ENCODE measurements around the gene ARL15. TPM values are rescaled to one million over a fixed set of nuclear protein-coding genes. Genes with fewer than 3 reads are reported as not detected.

Gene ARL15
- total and polyA plus RNA-seq, 7 donors = 11.7 to 30.7 (median 16.6) TPM

- 81 to 93% methylated on average over 7 of the region's 7 CpGs for WGBS, 2 donors
- Histone ChIP-seq H3K4me1 (no peaks in the 10 kb centered on the region), H3K27me3 (no peaks in the 10 kb centered on the region), H3K4me3 (no peak overlapping the region), H3K27ac (no peak overlapping the region), H3K9me3 (no peaks in the 10 kb centered on the region), H3K36me3 (no peaks in the 10 kb centered on the region)
- TF ChIP-seq POLR2A (IDR thresholded peaks at IDR 0.05) = no peak
- TF ChIP-seq CTCF (IDR thresholded peaks at IDR 0.05) = no peak
- no peak for TF ChIP-seq EP300 (IDR thresholded peaks at IDR 0.05)
- TF ChIP-seq POLR2AphosphoS5 (IDR thresholded peaks at IDR 0.05) = no peak
- intact Hi-C loops (cut with DNase I) = no loop called here
- no peak for DNase-seq
Measured at GRCh38 chr5:54324651-54325271, 14.4 kb upstream of the ARL15 start.

- WGBS, 2 donors = 47 to 62% methylated on average over 2 of the region's 2 CpGs
- DNase-seq = no peak
- Histone ChIP-seq H3K36me3 (no peaks in the 10 kb centered on the region), H3K9me3 (no peaks in the 10 kb centered on the region), H3K4me1 (no peaks in the 10 kb centered on the region), H3K27me3 (no peaks in the 10 kb centered on the region), H3K27ac (no peak overlapping the region), H3K4me3 (no peak overlapping the region)
- TF ChIP-seq CTCF (IDR thresholded peaks at IDR 0.05) (no peak), EP300 (IDR thresholded peaks at IDR 0.05) (no peak), POLR2AphosphoS5 (IDR thresholded peaks at IDR 0.05) (no peak), POLR2A (IDR thresholded peaks at IDR 0.05) (no peak)
- intact Hi-C loops (cut with DNase I) = no loop called here
Measured at GRCh38 chr5:54323495-54323894, 13.1 kb upstream of the ARL15 start.

- Histone ChIP-seq H3K27ac (no peak overlapping the region), H3K27me3 (no peaks in the 10 kb centered on the region), H3K9me3 (no peaks in the 10 kb centered on the region), H3K36me3 (no peaks in the 10 kb centered on the region), H3K4me1 (no peaks in the 10 kb centered on the region), H3K4me3 (no peak overlapping the region)
- no peak for DNase-seq
- no peak for TF ChIP-seq EP300 (IDR thresholded peaks at IDR 0.05)
- intact Hi-C loops (cut with DNase I) = no loop called here
- 21 to 80% methylated on average over 1 of the region's 1 CpG for WGBS, 2 donors
Measured at GRCh38 chr5:54320256-54320655, 9.9 kb upstream of the ARL15 start.

GRCh38 chr5:54317511-54318260, 7.3 kb upstream of the ARL15 start:
- TF ChIP-seq POLR2A (IDR thresholded peaks at IDR 0.05) (no peak), POLR2AphosphoS5 (IDR thresholded peaks at IDR 0.05) (no peak), CTCF (IDR thresholded peaks at IDR 0.05) (no peak), EP300 (IDR thresholded peaks at IDR 0.05) (no peak)
- no peak for DNase-seq
- Histone ChIP-seq H3K27ac (no peak overlapping the region), H3K4me3 (no peak overlapping the region), H3K4me1 (no peaks in the 10 kb centered on the region), H3K36me3 (no peaks in the 10 kb centered on the region), H3K9me3 (no peaks in the 10 kb centered on the region), H3K27me3 (no peaks in the 10 kb centered on the region)
- 82 to 89% methylated on average over 5 of the region's 5 CpGs for WGBS, 2 donors
- intact Hi-C loops (cut with DNase I) = loop anchor here (10.0 kb wide), 2 partner anchors 97 to 833 kb away; partner anchors contain the start of gene FST

- H3K9me3 ChIP-seq = no peaks in the 10 kb centered on the region
- H3K27ac ChIP-seq = no peak overlapping the region
- TF ChIP-seq POLR2AphosphoS5 (IDR thresholded peaks at IDR 0.05) = no peak
- TF ChIP-seq CTCF (IDR thresholded peaks at IDR 0.05) = no peak
- no peak for TF ChIP-seq POLR2A (IDR thresholded peaks at IDR 0.05)
- TF ChIP-seq EP300 (IDR thresholded peaks at IDR 0.05) = no peak
- no peak for DNase-seq
- no peak overlapping the region for H3K4me3 ChIP-seq
- H3K27me3 ChIP-seq = no peaks in the 10 kb centered on the region
- intact Hi-C loops (cut with DNase I) = loop anchor here (10.0 kb wide), 2 partner anchors 99 to 831 kb away; partner anchors contain the start of gene FST
- H3K4me1 ChIP-seq = peaks cover 0 to 8% (median 7%) of the 10 kb centered on the region in 4 donors
- H3K36me3 ChIP-seq = no peaks in the 10 kb centered on the region
- 85 to 89% methylated on average over 5 of the region's 5 CpGs for WGBS, 2 donors
Measured at GRCh38 chr5:54315736-54316528, 5.6 kb upstream of the ARL15 start.

All from sigmoid colon (tissue), 7 donors.